HEK293 (cell line): ENCODE results near the gene DGKB.

Experiments used
- CTCF ChIA-PET: fragments of 350-600 bp; formaldehyde crosslinking; extraction: SDS; loops from one replicate; lab custom pipeline; 2021; ENCODE audit warnings: antibody characterized with exemption; lab: Yijun Ruan, JAX
- POLR2A ChIA-PET: fragments of 300-600 bp; formaldehyde crosslinking; extraction: SDS; loops from one replicate; lab custom pipeline; 2020; ENCODE audit warnings: antibody characterized with exemption, inconsistent platforms; lab: Yijun Ruan, JAX
- H3K27ac ChIP-seq: fragments of 200-500 bp; sonication (Bioruptor generic); 2 replicates; pipeline ENCODE4 v1.5.1; 2014; ENCODE audit warnings: low read depth, low read length, control low read depth, inconsistent platforms; ENCODE audit errors: extremely low read depth
- H3K36me3 ChIP-seq, 2 experiments: fragments of 200-500 bp in 1 of 2; sonication (Bioruptor generic) in 1 of 2; 1 replicate in 1 of 2; 2 replicates in 1 of 2; pipeline ENCODE4 v1.5.1; 2014 to 2017; ENCODE audit warnings: inconsistent platforms in 2 of 2, low read length in 2 of 2; ENCODE audit not compliant: control insufficient read depth in 2 of 2, insufficient read depth in 1 of 2
- H3K4me1 ChIP-seq: fragments of 200-500 bp; sonication (Bioruptor generic); 2 replicates; pipeline ENCODE4 v1.5.1; 2014; ENCODE audit warnings: mild to moderate bottlenecking, low read length, inconsistent platforms; ENCODE audit not compliant: control insufficient read depth, insufficient read depth
- H3K4me3 ChIP-seq: 2 replicates; pipeline ENCODE4 v1.5.1; 2011; ENCODE audit warnings: low read depth, mild to moderate bottlenecking, control low read depth, low read length, moderate library complexity
- H3K9me3 ChIP-seq: fragments of 200-500 bp; sonication (Bioruptor generic); 2 replicates; pipeline ENCODE4 v1.5.1; 2014; ENCODE audit warnings: low read depth, low read length, inconsistent platforms; ENCODE audit not compliant: control insufficient read depth, insufficient read depth
- PATZ1 ChIP-seq: fragments of 450-650 bp; formaldehyde crosslinking; IDR thresholded peaks from 2 replicates; pipeline ENCODE4 v1.5.1; 2016; ENCODE audit warnings: missing biosample characterization, missing genetic modification characterization
- SP7 ChIP-seq: fragments of 450-650 bp; formaldehyde crosslinking; IDR thresholded peaks from 2 replicates; pipeline ENCODE4 v1.5.1; 2016; ENCODE audit warnings: missing biosample characterization, missing genetic modification characterization
- ZBTB20 ChIP-seq: fragments of 450-650 bp; formaldehyde crosslinking; IDR thresholded peaks from 2 replicates; pipeline ENCODE4 v1.5.1; 2016; ENCODE audit warnings: missing biosample characterization, missing genetic modification characterization
- ZBTB21 ChIP-seq: fragments of 450-650 bp; formaldehyde crosslinking; IDR thresholded peaks from 2 replicates; pipeline ENCODE4 v1.5.1; 2017; ENCODE audit warnings: missing biosample characterization, missing genetic modification characterization
- ZNF292 ChIP-seq: fragments of 450-650 bp; formaldehyde crosslinking; IDR thresholded peaks from 2 replicates; pipeline ENCODE4 v1.5.1; 2016; ENCODE audit warnings: low read depth, missing biosample characterization, missing genetic modification characterization, borderline replicate concordance
- ZNF354C ChIP-seq: fragments of 450-650 bp; formaldehyde crosslinking; IDR thresholded peaks from 2 replicates; pipeline ENCODE4 v1.5.1; 2016; ENCODE audit warnings: missing biosample characterization, missing genetic modification characterization, low read depth, borderline replicate concordance
- ZNF391 ChIP-seq: fragments of 450-650 bp; formaldehyde crosslinking; IDR thresholded peaks from 2 replicates; pipeline ENCODE4 v1.5.1; 2016; ENCODE audit warnings: low read depth, missing biosample characterization, missing genetic modification characterization, borderline replicate concordance
- ZNF449 ChIP-seq: fragments of 450-650 bp; formaldehyde crosslinking; IDR thresholded peaks from 2 replicates; pipeline ENCODE4 v1.5.1; 2017; ENCODE audit warnings: missing biosample characterization, mild to moderate bottlenecking, missing genetic modification characterization, moderate library complexity
- ZNF473 ChIP-seq: fragments of 450-650 bp; formaldehyde crosslinking; IDR thresholded peaks from 2 replicates; pipeline ENCODE4 v1.5.1; 2017; ENCODE audit warnings: missing biosample characterization, missing genetic modification characterization
- ZNF658 ChIP-seq: fragments of 450-650 bp; formaldehyde crosslinking; IDR thresholded peaks from 2 replicates; pipeline ENCODE4; 2016; ENCODE audit warnings: missing biosample characterization, missing genetic modification characterization
- ZNF76 ChIP-seq: fragments of 450-650 bp; formaldehyde crosslinking; IDR thresholded peaks from 2 replicates; pipeline ENCODE4; 2016; ENCODE audit warnings: low read depth, missing biosample characterization, missing genetic modification characterization, borderline replicate concordance
- ZNF768 ChIP-seq: fragments of 450-650 bp; formaldehyde crosslinking; IDR thresholded peaks from 2 replicates; pipeline ENCODE4 v1.5.1; 2018; ENCODE audit warnings: missing biosample characterization, mild to moderate bottlenecking, missing genetic modification characterization
- ZNF785 ChIP-seq: fragments of 450-650 bp; formaldehyde crosslinking; IDR thresholded peaks from 2 replicates; pipeline ENCODE4 v1.5.1; 2016; ENCODE audit warnings: missing biosample characterization, missing genetic modification characterization
- ZNF830 ChIP-seq: fragments of 450-650 bp; IDR thresholded peaks from 2 replicates; pipeline ENCODE4 v1.5.0; 2018; ENCODE audit warnings: missing biosample characterization, missing genetic modification characterization, low read depth, mild to moderate bottlenecking, moderate library complexity
- TF ChIP-seq, protein P1 (sequence below): fragments of 450-650 bp; formaldehyde crosslinking; IDR thresholded peaks from 2 replicates; pipeline ENCODE4 v1.5.1; 2016; ENCODE audit warnings: missing biosample characterization, missing genetic modification characterization
- TF ChIP-seq, protein P2 (sequence below): fragments of 450-650 bp; formaldehyde crosslinking; IDR thresholded peaks from 2 replicates; pipeline ENCODE4 v1.5.1; 2016; ENCODE audit warnings: missing biosample characterization, missing genetic modification characterization, borderline replicate concordance

Gene DGKB

DNA sequence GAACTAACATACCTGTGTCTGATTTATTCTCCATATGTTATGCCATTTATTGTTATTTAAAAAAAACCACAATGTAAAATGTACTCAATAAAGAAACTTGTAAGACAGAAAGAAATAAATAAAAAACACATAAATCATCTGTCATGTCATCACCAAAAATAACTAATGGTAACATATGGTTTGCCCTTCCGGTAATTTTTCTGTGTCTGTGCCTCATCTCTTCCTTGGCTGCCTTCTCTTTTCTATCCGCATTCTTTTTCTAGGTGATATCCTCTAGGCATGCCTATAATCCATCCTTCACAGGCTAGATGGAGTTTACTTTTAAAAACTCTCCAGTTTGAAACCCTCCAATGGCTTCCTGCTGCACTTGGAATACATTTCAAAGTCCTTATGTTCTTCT, 609.1 kb downstream of the DGKB start (continued):
- TF ChIP-seq ZNF830 (tag by site-specific recombination) = no peak
- TF ChIP-seq ZBTB21 (tag by site-specific recombination) = no peak
- no peak for TF ChIP-seq ZNF354C

DNA sequence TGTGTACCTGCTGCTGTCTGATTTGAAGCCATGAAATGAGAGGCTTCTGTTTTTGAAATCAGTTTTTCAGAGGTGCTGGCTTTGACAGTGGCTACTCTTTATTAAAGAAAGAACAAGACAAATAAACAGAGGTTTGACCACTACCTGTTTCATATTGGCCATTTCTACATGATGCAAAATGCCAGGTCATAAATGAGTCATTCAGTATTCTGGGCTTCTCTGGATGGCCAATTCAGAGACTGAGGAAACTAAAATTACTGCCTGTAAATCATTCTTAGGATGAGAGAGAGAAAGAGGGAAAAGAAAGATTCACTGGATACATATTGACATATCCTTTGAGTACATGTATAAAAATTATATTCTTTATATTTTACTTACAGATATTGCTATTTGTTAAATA, 609.8 kb downstream of the DGKB start:
- no peak for TF ChIP-seq ZBTB20 (tag by site-specific recombination)
- TF ChIP-seq, protein P1, sequence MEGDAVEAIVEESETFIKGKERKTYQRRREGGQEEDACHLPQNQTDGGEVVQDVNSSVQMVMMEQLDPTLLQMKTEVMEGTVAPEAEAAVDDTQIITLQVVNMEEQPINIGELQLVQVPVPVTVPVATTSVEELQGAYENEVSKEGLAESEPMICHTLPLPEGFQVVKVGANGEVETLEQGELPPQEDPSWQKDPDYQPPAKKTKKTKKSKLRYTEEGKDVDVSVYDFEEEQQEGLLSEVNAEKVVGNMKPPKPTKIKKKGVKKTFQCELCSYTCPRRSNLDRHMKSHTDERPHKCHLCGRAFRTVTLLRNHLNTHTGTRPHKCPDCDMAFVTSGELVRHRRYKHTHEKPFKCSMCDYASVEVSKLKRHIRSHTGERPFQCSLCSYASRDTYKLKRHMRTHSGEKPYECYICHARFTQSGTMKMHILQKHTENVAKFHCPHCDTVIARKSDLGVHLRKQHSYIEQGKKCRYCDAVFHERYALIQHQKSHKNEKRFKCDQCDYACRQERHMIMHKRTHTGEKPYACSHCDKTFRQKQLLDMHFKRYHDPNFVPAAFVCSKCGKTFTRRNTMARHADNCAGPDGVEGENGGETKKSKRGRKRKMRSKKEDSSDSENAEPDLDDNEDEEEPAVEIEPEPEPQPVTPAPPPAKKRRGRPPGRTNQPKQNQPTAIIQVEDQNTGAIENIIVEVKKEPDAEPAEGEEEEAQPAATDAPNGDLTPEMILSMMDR = no peak
- TF ChIP-seq ZNF292 (tag by site-specific recombination) = no peak
- no peak for TF ChIP-seq ZNF768 (tag by site-specific recombination)
- no peak for TF ChIP-seq ZNF785 (tag by site-specific recombination)
- Histone ChIP-seq H3K36me3 (no peaks in the 10 kb centered on the region), H3K4me3 (no peak overlapping the region), H3K4me1 (no peaks in the 10 kb centered on the region), H3K9me3 (no peaks in the 10 kb centered on the region), H3K27ac (no peak overlapping the region)
- ChIA-PET POLR2A (no interaction called here), CTCF (no interaction called here)

DNA sequence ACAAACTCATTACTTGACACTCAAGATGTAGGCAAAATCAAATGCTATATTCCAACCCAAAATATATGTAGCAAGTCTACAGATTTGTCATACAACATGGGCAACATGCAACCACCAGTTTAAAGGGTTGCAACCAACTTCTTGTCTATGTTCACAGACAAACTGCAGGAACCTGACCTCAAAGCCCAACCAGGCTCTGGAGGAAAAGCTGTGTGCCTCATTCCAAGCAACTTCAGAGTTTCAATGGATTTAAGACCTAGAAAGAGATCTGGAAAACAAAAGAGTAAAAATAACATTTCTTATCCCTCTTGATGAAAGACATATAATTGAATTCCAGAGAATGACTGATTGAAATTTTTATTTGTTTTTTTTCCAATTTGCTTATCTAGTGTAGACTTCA, 612.6 kb downstream of the DGKB start:
- no peaks in the 10 kb centered on the region for H3K4me1 ChIP-seq
- no peak overlapping the region for H3K4me3 ChIP-seq
- H3K9me3 ChIP-seq = no peaks in the 10 kb centered on the region
- H3K36me3 ChIP-seq = no peaks in the 10 kb centered on the region
- no peak overlapping the region for H3K27ac ChIP-seq
- POLR2A ChIA-PET = no interaction called here
- no peak for TF ChIP-seq PATZ1
- no peak for TF ChIP-seq ZNF658 (tag by site-specific recombination)
- TF ChIP-seq SP7 (tag by site-specific recombination) = no peak
- peak; percentile 70; the same call in 1 of the 2 replicates for TF ChIP-seq ZNF449 (tag by site-specific recombination)
- CTCF ChIA-PET = no interaction called here

- POLR2A ChIA-PET = no interaction called here
- H3K36me3 ChIP-seq = no peaks in the 10 kb centered on the region
- no peaks in the 10 kb centered on the region for H3K9me3 ChIP-seq
- no peak overlapping the region for H3K4me3 ChIP-seq
- CTCF ChIA-PET = interaction anchor here (0.7 kb wide), 1 partner anchor 1640 kb away, joined by 5 read pairs; no protein-coding TSS in a partner anchor
- H3K4me1 ChIP-seq = no peaks in the 10 kb centered on the region
- H3K27ac ChIP-seq = no peak overlapping the region
- TF ChIP-seq, protein P1 = no peak
- TF ChIP-seq ZNF768 (tag by site-specific recombination) = no peak
- no peak for TF ChIP-seq ZNF76 (tag by site-specific recombination)
- TF ChIP-seq, protein P2, sequence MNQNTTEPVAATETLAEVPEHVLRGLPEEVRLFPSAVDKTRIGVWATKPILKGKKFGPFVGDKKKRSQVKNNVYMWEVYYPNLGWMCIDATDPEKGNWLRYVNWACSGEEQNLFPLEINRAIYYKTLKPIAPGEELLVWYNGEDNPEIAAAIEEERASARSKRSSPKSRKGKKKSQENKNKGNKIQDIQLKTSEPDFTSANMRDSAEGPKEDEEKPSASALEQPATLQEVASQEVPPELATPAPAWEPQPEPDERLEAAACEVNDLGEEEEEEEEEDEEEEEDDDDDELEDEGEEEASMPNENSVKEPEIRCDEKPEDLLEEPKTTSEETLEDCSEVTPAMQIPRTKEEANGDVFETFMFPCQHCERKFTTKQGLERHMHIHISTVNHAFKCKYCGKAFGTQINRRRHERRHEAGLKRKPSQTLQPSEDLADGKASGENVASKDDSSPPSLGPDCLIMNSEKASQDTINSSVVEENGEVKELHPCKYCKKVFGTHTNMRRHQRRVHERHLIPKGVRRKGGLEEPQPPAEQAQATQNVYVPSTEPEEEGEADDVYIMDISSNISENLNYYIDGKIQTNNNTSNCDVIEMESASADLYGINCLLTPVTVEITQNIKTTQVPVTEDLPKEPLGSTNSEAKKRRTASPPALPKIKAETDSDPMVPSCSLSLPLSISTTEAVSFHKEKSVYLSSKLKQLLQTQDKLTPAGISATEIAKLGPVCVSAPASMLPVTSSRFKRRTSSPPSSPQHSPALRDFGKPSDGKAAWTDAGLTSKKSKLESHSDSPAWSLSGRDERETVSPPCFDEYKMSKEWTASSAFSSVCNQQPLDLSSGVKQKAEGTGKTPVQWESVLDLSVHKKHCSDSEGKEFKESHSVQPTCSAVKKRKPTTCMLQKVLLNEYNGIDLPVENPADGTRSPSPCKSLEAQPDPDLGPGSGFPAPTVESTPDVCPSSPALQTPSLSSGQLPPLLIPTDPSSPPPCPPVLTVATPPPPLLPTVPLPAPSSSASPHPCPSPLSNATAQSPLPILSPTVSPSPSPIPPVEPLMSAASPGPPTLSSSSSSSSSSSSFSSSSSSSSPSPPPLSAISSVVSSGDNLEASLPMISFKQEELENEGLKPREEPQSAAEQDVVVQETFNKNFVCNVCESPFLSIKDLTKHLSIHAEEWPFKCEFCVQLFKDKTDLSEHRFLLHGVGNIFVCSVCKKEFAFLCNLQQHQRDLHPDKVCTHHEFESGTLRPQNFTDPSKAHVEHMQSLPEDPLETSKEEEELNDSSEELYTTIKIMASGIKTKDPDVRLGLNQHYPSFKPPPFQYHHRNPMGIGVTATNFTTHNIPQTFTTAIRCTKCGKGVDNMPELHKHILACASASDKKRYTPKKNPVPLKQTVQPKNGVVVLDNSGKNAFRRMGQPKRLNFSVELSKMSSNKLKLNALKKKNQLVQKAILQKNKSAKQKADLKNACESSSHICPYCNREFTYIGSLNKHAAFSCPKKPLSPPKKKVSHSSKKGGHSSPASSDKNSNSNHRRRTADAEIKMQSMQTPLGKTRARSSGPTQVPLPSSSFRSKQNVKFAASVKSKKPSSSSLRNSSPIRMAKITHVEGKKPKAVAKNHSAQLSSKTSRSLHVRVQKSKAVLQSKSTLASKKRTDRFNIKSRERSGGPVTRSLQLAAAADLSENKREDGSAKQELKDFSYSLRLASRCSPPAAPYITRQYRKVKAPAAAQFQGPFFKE = no peak
- TF ChIP-seq ZNF391 = no peak
- TF ChIP-seq ZNF473 (tag by site-specific recombination) = no peak
Measured at GRCh38 chr7:14288701-14289100, 613.9 kb downstream of the DGKB start.
